ENCODE data around the gene CHST2.
A peak's percentile ranks its signal among the peaks of the same experiment; 100 is the strongest.

CHST2 gene

GRCh38 chr3:143119974-143120715, 574 bp downstream of the CHST2 start:
- ATAC-seq (peak; percentile 3), DNase-seq (peak; percentile 45)
- peaks cover 14% of the 10 kb centered on the region for H3K27me3 Mint-ChIP-seq
- no peaks in the 10 kb centered on the region for H3K9me3 Mint-ChIP-seq
- H3K36me3 Mint-ChIP-seq (ENCODE audit: low read depth): peaks cover 2% of the 10 kb centered on the region
- peak overlapping the region; percentile 84 for H3K4me3 Mint-ChIP-seq
- peaks cover 40% of the 10 kb centered on the region for H3K4me1 Mint-ChIP-seq
- peak overlapping the region; percentile 42 for H3K27ac Mint-ChIP-seq

- Mint-ChIP-seq H3K9me3 (no peaks in the 10 kb centered on the region), H3K4me3 (peak overlapping the region; percentile 69), H3K27me3 (peaks cover 14% of the 10 kb centered on the region), H3K27ac (no peak overlapping the region), H3K36me3 (ENCODE audit: low read depth) (peaks cover 2% of the 10 kb centered on the region), H3K4me1 (peaks cover 44% of the 10 kb centered on the region)
- DNase-seq (peak; percentile 44), ATAC-seq (peak; percentile 29)
Observed at GRCh38 chr3:143120716-143121240, 1.2 kb downstream of the CHST2 start.

- H3K4me1 Mint-ChIP-seq: peaks cover 45% of the 10 kb centered on the region
- H3K27me3 Mint-ChIP-seq: peaks cover 14% of the 10 kb centered on the region
- peak; percentile 85 for DNase-seq
- peaks cover 2% of the 10 kb centered on the region for H3K36me3 Mint-ChIP-seq (ENCODE audit: low read depth)
- peak; percentile 62 for ATAC-seq
- no peaks in the 10 kb centered on the region for H3K9me3 Mint-ChIP-seq
- peak overlapping the region; percentile 69 for H3K4me3 Mint-ChIP-seq
- H3K27ac Mint-ChIP-seq: no peak overlapping the region
Observed at GRCh38 chr3:143121241-143122088, 1.9 kb downstream of the CHST2 start.

- no peaks in the 10 kb centered on the region for H3K9me3 Mint-ChIP-seq
- ATAC-seq (no peak), DNase-seq (no peak)
- H3K27ac Mint-ChIP-seq: no peak overlapping the region
- H3K36me3 Mint-ChIP-seq (ENCODE audit: low read depth): peaks cover 2% of the 10 kb centered on the region
- H3K27me3 Mint-ChIP-seq: peaks cover 11% of the 10 kb centered on the region
- peak overlapping the region; percentile 69 for H3K4me3 Mint-ChIP-seq
- H3K4me1 Mint-ChIP-seq: peaks cover 45% of the 10 kb centered on the region
Observed at GRCh38 chr3:143122089-143122430, 2.5 kb downstream of the CHST2 start.

GRCh38 chr3:143122608-143123352, 3.2 kb downstream of the CHST2 start:
- no peak for DNase-seq
- no peaks in the 10 kb centered on the region for H3K9me3 Mint-ChIP-seq
- ATAC-seq: no peak
- H3K27me3 Mint-ChIP-seq: peaks cover 6% of the 10 kb centered on the region
- peak overlapping the region; percentile 82 for H3K27ac Mint-ChIP-seq
- H3K4me1 Mint-ChIP-seq: peaks cover 48% of the 10 kb centered on the region
- peak overlapping the region; percentile 73 for H3K4me3 Mint-ChIP-seq
- H3K36me3 Mint-ChIP-seq (ENCODE audit: low read depth): peaks cover 2% of the 10 kb centered on the region

- no peak for DNase-seq
- peak overlapping the region; percentile 82 for H3K27ac Mint-ChIP-seq
- peaks cover 2% of the 10 kb centered on the region for H3K36me3 Mint-ChIP-seq (ENCODE audit: low read depth)
- peak overlapping the region; percentile 73 for H3K4me3 Mint-ChIP-seq
- H3K9me3 Mint-ChIP-seq: no peaks in the 10 kb centered on the region
- ATAC-seq: no peak
- peaks cover 5% of the 10 kb centered on the region for H3K27me3 Mint-ChIP-seq
- peaks cover 53% of the 10 kb centered on the region for H3K4me1 Mint-ChIP-seq
Observed at GRCh38 chr3:143123353-143123984, 3.9 kb downstream of the CHST2 start.

GRCh38 chr3:143124601-143125520, 5.3 kb downstream of the CHST2 start:
- no peaks in the 10 kb centered on the region for H3K9me3 Mint-ChIP-seq
- peak overlapping the region; percentile 67 for H3K27ac Mint-ChIP-seq
- H3K27me3 Mint-ChIP-seq: no peaks in the 10 kb centered on the region
- peaks cover 2% of the 10 kb centered on the region for H3K36me3 Mint-ChIP-seq (ENCODE audit: low read depth)
- H3K4me1 Mint-ChIP-seq: peaks cover 60% of the 10 kb centered on the region
- peak overlapping the region; percentile 62 for H3K4me3 Mint-ChIP-seq
- DNase-seq (no peak), ATAC-seq (no peak)

GRCh38 chr3:143127801-143128200, 8.2 kb downstream of the CHST2 start:
- Mint-ChIP-seq H3K9me3 (no peaks in the 10 kb centered on the region), H3K27ac (no peak overlapping the region), H3K27me3 (no peaks in the 10 kb centered on the region), H3K4me1 (peaks cover 58% of the 10 kb centered on the region), H3K36me3 (ENCODE audit: low read depth) (no peaks in the 10 kb centered on the region), H3K4me3 (no peak overlapping the region)
- DNase-seq: no peak
- no peak for ATAC-seq

GRCh38 chr3:143128227-143128955, 8.8 kb downstream of the CHST2 start:
- Mint-ChIP-seq H3K4me1 (peaks cover 55% of the 10 kb centered on the region), H3K27me3 (no peaks in the 10 kb centered on the region), H3K4me3 (no peak overlapping the region), H3K36me3 (ENCODE audit: low read depth) (no peaks in the 10 kb centered on the region), H3K27ac (peak overlapping the region; percentile 13), H3K9me3 (no peaks in the 10 kb centered on the region)
- ATAC-seq (no peak), DNase-seq (no peak)

- Mint-ChIP-seq H3K27me3 (no peaks in the 10 kb centered on the region), H3K9me3 (no peaks in the 10 kb centered on the region), H3K4me1 (peaks cover 46% of the 10 kb centered on the region), H3K27ac (peak overlapping the region; percentile 0), H3K4me3 (no peak overlapping the region), H3K36me3 (ENCODE audit: low read depth) (no peaks in the 10 kb centered on the region)
- ATAC-seq (no peak), DNase-seq (no peak)
Observed at GRCh38 chr3:143132246-143132980, 12.8 kb downstream of the CHST2 start.

GRCh38 chr3:143134471-143134870, 14.9 kb downstream of the CHST2 start:
- ATAC-seq (no peak), DNase-seq (no peak)
- Mint-ChIP-seq H3K36me3 (ENCODE audit: low read depth) (no peaks in the 10 kb centered on the region), H3K9me3 (no peaks in the 10 kb centered on the region), H3K4me1 (peaks cover 30% of the 10 kb centered on the region), H3K27me3 (no peaks in the 10 kb centered on the region), H3K4me3 (no peak overlapping the region), H3K27ac (no peak overlapping the region)

- no peaks in the 10 kb centered on the region for H3K27me3 Mint-ChIP-seq
Observed at GRCh38 chr3:143135150-143135549, 15.6 kb downstream of the CHST2 start.

More at GRCh38 chr3:143135150-143135549, 15.6 kb downstream of the CHST2 start:
- H3K27ac Mint-ChIP-seq: no peak overlapping the region
- no peak overlapping the region for H3K4me3 Mint-ChIP-seq
- H3K9me3 Mint-ChIP-seq: no peaks in the 10 kb centered on the region
- no peak for ATAC-seq
- no peaks in the 10 kb centered on the region for H3K36me3 Mint-ChIP-seq (ENCODE audit: low read depth)
- peaks cover 24% of the 10 kb centered on the region for H3K4me1 Mint-ChIP-seq
- no peak for DNase-seq
